GM23248 (cell line): Measurements from ENCODE around the gene ARID3B. TPM values are rescaled to one million over a fixed set of nuclear protein-coding genes. Genes with fewer than 3 reads are reported as not detected.
"Not testable (repeated sequence)": the region's sequence is repeated elsewhere in the genome, so short reads cannot be mapped to it uniquely, and the experiment has no call there.

Source experiments
- DNase-seq: peaks from one replicate; pipeline ENCODE4 v3.0.0-alpha.2; 2015
- H2AFZ ChIP-seq: fragments of 200-600 bp; sonication (generic); 2 replicates; pipeline ENCODE4 v1.6.1; 2016; ENCODE audit warnings: antibody characterized with exemption
- H3F3A ChIP-seq: fragments of 200-600 bp; sonication (generic); 2 replicates; pipeline ENCODE4 v1.6.1; 2016; ENCODE audit warnings: mild to moderate bottlenecking, antibody characterized with exemption, mixed run types; ENCODE audit not compliant: insufficient read depth
- H3K27ac ChIP-seq: fragments of 200-600 bp; sonication (generic); 2 replicates; pipeline ENCODE4 v1.5.1; 2016; ENCODE audit warnings: mild to moderate bottlenecking
- H3K27me3 ChIP-seq: fragments of 200-600 bp; sonication (generic); replicated peaks from 2 replicates; pipeline ENCODE4 v1.6.1; 2016; ENCODE audit warnings: mild to moderate bottlenecking; ENCODE audit not compliant: insufficient read depth
- H3K36me3 ChIP-seq: fragments of 200-600 bp; sonication (generic); 2 replicates; pipeline ENCODE4 v1.6.1; 2016; ENCODE audit warnings: low read depth, mild to moderate bottlenecking
- H3K4me1 ChIP-seq: fragments of 200-600 bp; sonication (generic); 2 replicates; pipeline ENCODE4 v1.6.1; 2016; ENCODE audit warnings: mild to moderate bottlenecking; ENCODE audit not compliant: insufficient read depth
- H3K4me2 ChIP-seq: fragments of 200-600 bp; sonication (generic); one replicate; pipeline ENCODE4 v1.6.1; 2016; ENCODE audit warnings: mild to moderate bottlenecking; ENCODE audit not compliant: unreplicated experiment
- H3K4me3 ChIP-seq: fragments of 200-600 bp; sonication (generic); 2 replicates; pipeline ENCODE4 v1.5.1; 2016; ENCODE audit warnings: mild to moderate bottlenecking
- H3K79me2 ChIP-seq: fragments of 200-600 bp; sonication (generic); 2 replicates; pipeline ENCODE4 v1.6.1; 2016; ENCODE audit warnings: mild to moderate bottlenecking; ENCODE audit not compliant: insufficient read depth
- H3K9ac ChIP-seq: fragments of 200-600 bp; sonication (generic); 2 replicates; pipeline ENCODE4 v1.6.1; 2016; ENCODE audit warnings: mild to moderate bottlenecking
- H3K9me2 ChIP-seq: fragments of 200-600 bp; sonication (generic); 2 replicates; pipeline ENCODE4 v1.6.1; 2016; ENCODE audit warnings: mixed run types, mild to moderate bottlenecking, moderate library complexity; ENCODE audit not compliant: insufficient read depth
- H3K9me3 ChIP-seq: fragments of 200-600 bp; sonication (generic); one replicate; pipeline ENCODE4 v1.6.1; 2017; ENCODE audit warnings: low read depth
- H4K20me1 ChIP-seq: fragments of 200-600 bp; sonication (generic); 2 replicates; pipeline ENCODE4 v1.6.0; 2016; ENCODE audit not compliant: insufficient read depth
- EZH2 ChIP-seq: fragments of 200-600 bp; sonication (generic); IDR thresholded peaks from 2 replicates; pipeline ENCODE4 v1.6.1; 2018; ENCODE audit warnings: antibody characterized with exemption, mild to moderate bottlenecking; ENCODE audit not compliant: insufficient read depth, poor library complexity, severe bottlenecking
- EZH2phosphoT487 ChIP-seq: fragments of 200-600 bp; sonication (generic); IDR thresholded peaks from 2 replicates; pipeline ENCODE4 v1.6.1; 2018; ENCODE audit warnings: antibody characterized with exemption, moderate library complexity, mild to moderate bottlenecking, low read depth; ENCODE audit not compliant: insufficient read depth
- WGBS, 2 experiments: methylation state at CpG; one replicate each; pipeline ENCODE4 v1.1.6; 2015 to 2017; ENCODE audit warnings: low lambda C conversion rate in 2 of 2, low coverage in 1 of 2; ENCODE audit errors: missing lambda C conversion rate in 2 of 2; 5-methylcytosine and 5-hydroxymethylcytosine counted together
- in situ Hi-C: fragments of 300-500 bp; cut with MboI; formaldehyde crosslinking; loops from 2 replicates; pipeline ENCODE4 v1.15.0; 2020
- polyA plus RNA-seq: library from polyadenylated mRNA; unstranded; fragments of >200 nt; fragmentation: Nextera tagmentation; extraction: Ambion mirVana; gene quantifications from 2 replicates; pipeline ENCODE4 v1.2.1, GENCODE V29; 2016
- total RNA-seq: library from RNA; depleted of rRNA; stranded (reverse); fragments of >200 nt; shearing (Covaris generic); gene quantifications from 2 replicates; pipeline ENCODE4 v1.2.3, GENCODE V29; 2014

The ARID3B gene
- total and polyA plus RNA-seq, 2 experiments from 2014 or later: 2.1 to 4.9 TPM

- no peaks in the 10 kb centered on the region for H3F3A ChIP-seq
- H3K4me2 ChIP-seq: no peak overlapping the region
- H4K20me1 ChIP-seq: no peaks in the 10 kb centered on the region
- H3K9me2 ChIP-seq: no peaks in the 10 kb centered on the region
- 98 to 100% methylated on average over 6 of the region's 6 CpGs for WGBS, 2 experiments
- H3K9me3 ChIP-seq: no peaks in the 10 kb centered on the region
- in situ Hi-C loops: no loop called here
- no peaks in the 10 kb centered on the region for H3K27me3 ChIP-seq
- H2AFZ ChIP-seq: no peak overlapping the region
- H3K9ac ChIP-seq: no peak overlapping the region
- peaks cover 8% of the 10 kb centered on the region; the same call in 1 of the 2 replicates for H3K4me1 ChIP-seq
- H3K27ac ChIP-seq: no peak overlapping the region
- TF ChIP-seq EZH2 (no peak), EZH2phosphoT487 (no peak)
- peak; percentile 67 for DNase-seq
- no peaks in the 10 kb centered on the region for H3K36me3 ChIP-seq
- H3K79me2 ChIP-seq: no peaks in the 10 kb centered on the region
- H3K4me3 ChIP-seq: no peak overlapping the region
Measured at GRCh38 chr15:74505837-74506514, 35.0 kb upstream of the ARID3B start.

GRCh38 chr15:74506515-74506840, 34.5 kb upstream of the ARID3B start:
- Histone ChIP-seq H2AFZ (no peak overlapping the region), H3K4me3 (no peak overlapping the region), H3F3A (no peaks in the 10 kb centered on the region), H3K27ac (no peak overlapping the region), H4K20me1 (no peaks in the 10 kb centered on the region), H3K4me1 (peaks cover 8% of the 10 kb centered on the region; the same call in 1 of the 2 replicates), H3K9me2 (no peaks in the 10 kb centered on the region), H3K9ac (no peak overlapping the region), H3K79me2 (no peaks in the 10 kb centered on the region), H3K27me3 (no peaks in the 10 kb centered on the region), H3K4me2 (no peak overlapping the region), H3K36me3 (no peaks in the 10 kb centered on the region), H3K9me3 (no peaks in the 10 kb centered on the region)
- in situ Hi-C loops: no loop called here
- no peak for TF ChIP-seq EZH2phosphoT487
- TF ChIP-seq EZH2: no peak
- WGBS, 2 experiments: 86% methylated on average over 4 of the region's 4 CpGs
- DNase-seq: no peak

GRCh38 chr15:74511583-74511982, 29.4 kb upstream of the ARID3B start:
- Histone ChIP-seq H3K4me3 (no peak overlapping the region), H3K9me2 (no peaks in the 10 kb centered on the region), H3K79me2 (no peaks in the 10 kb centered on the region), H3F3A (no peaks in the 10 kb centered on the region), H3K4me1 (no peaks in the 10 kb centered on the region), H4K20me1 (no peaks in the 10 kb centered on the region), H3K27me3 (no peaks in the 10 kb centered on the region), H3K9ac (no peak overlapping the region), H3K27ac (no peak overlapping the region), H3K9me3 (no peaks in the 10 kb centered on the region), H3K4me2 (no peak overlapping the region), H2AFZ (no peak overlapping the region), H3K36me3 (no peaks in the 10 kb centered on the region)
- WGBS, 2 experiments: 82 to 87% methylated on average over 4 of the region's 4 CpGs
- TF ChIP-seq EZH2phosphoT487 (no peak), EZH2 (no peak)
- DNase-seq: no peak
- in situ Hi-C loops: no loop called here

DNA sequence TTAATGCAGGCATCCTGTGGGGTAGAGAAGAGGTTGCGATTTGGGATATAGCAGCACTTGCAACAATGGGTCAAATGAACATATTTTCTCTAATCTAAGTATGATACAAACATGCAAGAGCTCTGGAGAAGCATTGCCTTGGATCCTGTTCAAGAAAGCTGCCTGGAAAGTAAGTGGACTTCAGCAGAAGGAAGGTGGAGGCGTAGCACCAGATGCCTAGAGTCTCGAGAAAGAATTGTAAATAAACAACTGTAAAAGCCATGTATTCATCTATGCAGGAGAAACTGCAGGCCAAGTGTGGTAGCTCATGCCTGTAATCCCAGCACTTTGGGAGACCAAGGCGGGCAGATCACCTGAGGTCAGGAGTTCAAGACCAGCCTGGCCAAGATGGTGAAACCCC, 27.0 kb upstream of the ARID3B start:
- DNase-seq, H2AFZ ChIP-seq, H3K4me1 ChIP-seq, H3K27me3 ChIP-seq, H3F3A ChIP-seq, H3K79me2 ChIP-seq, H3K27ac ChIP-seq, in situ Hi-C loops, H4K20me1 ChIP-seq, H3K9me2 ChIP-seq, H3K4me2 ChIP-seq, H3K4me3 ChIP-seq, H3K9me3 ChIP-seq, H3K9ac ChIP-seq, H3K36me3 ChIP-seq: not testable (repeated sequence)
- WGBS, 2 experiments: 76 to 82% methylated on average over 4 of the region's 4 CpGs

DNA sequence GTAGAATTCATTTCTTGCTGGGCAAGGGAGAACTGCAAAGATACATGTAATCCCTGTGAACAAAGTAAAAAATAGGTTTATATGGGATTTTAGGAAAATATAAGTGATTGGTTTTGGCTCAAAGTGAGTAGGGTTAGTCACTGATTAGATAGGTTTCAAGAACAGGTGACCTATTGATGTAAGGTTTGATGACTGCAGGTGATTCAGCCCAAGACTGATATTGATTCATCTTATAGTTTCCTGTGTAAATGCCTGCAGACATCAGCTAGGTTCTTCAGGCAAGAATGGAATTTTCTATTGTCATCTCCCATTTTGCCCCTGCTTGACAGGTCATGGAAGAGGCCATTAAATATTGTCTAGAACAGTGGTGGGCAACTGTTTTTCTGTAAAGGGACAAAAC, 23.9 kb upstream of the ARID3B start:
- Histone ChIP-seq H4K20me1 (no peaks in the 10 kb centered on the region), H3K27me3 (no peaks in the 10 kb centered on the region), H3K4me2 (no peak overlapping the region), H2AFZ (no peak overlapping the region), H3K9me2 (no peaks in the 10 kb centered on the region), H3K4me3 (no peak overlapping the region), H3K9ac (no peak overlapping the region), H3F3A (peaks cover 10% of the 10 kb centered on the region; the same call in 1 of the 2 replicates), H3K9me3 (no peaks in the 10 kb centered on the region), H3K79me2 (no peaks in the 10 kb centered on the region), H3K4me1 (0 out of 2 replicates have a peak, but pooled peaks cover 3% of the 10 kb centered on the region), H3K36me3 (no peaks in the 10 kb centered on the region), H3K27ac (no peak overlapping the region)
- no peak for TF ChIP-seq EZH2
- TF ChIP-seq EZH2phosphoT487: no peak
- in situ Hi-C loops: no loop called here
- no peak for DNase-seq
